HEK293T (cell line): ENCODE data around the gene DOCK7.

Experiments
- FOXA1 ChIP-seq: fragments of 450-650 bp; IDR thresholded peaks from 2 replicates; pipeline ENCODE4 v1.6.1; 2016; ENCODE audit warnings: mild to moderate bottlenecking
- FOXK2 ChIP-seq: fragments of 450-650 bp; IDR thresholded peaks from 2 replicates; pipeline ENCODE4 v1.6.1; 2016; ENCODE audit warnings: mild to moderate bottlenecking
- FOXM1 ChIP-seq: fragments of 450-650 bp; IDR thresholded peaks from 2 replicates; pipeline ENCODE4 v1.6.1; 2017; ENCODE audit warnings: mild to moderate bottlenecking, borderline replicate concordance
- PKNOX1 ChIP-seq: fragments of 450-650 bp; IDR thresholded peaks from 2 replicates; pipeline ENCODE4 v1.6.1; 2016

GRCh38 chr1:62724430-62724829, 36.2 kb upstream of the DOCK7 start:
- TF ChIP-seq FOXA1 (no peak), PKNOX1 (no peak), FOXM1 (no peak), FOXK2 (no peak)
